ENCODE data around the gene C1QTNF8. TPM values are rescaled to one million over a fixed set of nuclear protein-coding genes. Genes with fewer than 3 reads are reported as not detected.
A peak's percentile ranks its signal among the peaks of the same experiment; 100 is the strongest.

The C1QTNF8 gene
- total RNA-seq, 1 donor, result not detected

DNA sequence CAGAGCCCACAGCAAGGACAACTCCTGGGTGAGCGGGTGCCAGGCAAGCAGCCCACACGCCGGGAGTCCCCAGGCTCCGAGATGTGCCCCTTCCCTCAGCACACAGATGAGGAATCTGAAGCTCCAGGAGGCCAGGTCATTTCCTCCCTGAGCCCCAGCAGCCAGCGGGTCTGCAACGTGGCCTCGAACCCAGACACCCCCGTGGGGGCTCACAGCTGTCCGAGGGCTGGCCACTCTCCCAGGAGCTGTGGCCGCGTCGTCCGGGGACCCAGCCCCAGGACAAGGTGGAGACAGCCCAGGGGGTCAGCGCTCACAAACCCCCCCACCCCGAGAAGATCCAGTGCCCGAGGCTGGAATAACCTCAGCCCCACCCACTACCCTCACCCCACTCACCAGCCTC, 17.4 kb upstream of the C1QTNF8 start:
- Histone ChIP-seq H3K27me3 (ENCODE audit: insufficient read depth, low read length) (peaks cover 22% of the 10 kb centered on the region), H3K4me3 (ENCODE audit: insufficient read depth, low read length) (no peak overlapping the region), H3K9me3 (ENCODE audit: low read depth, low read length) (no peaks in the 10 kb centered on the region), H3K4me2 (ENCODE audit: insufficient read depth, low read length) (no peak overlapping the region), H2AFZ (ENCODE audit: low read length) (no peak overlapping the region), H4K20me1 (ENCODE audit: insufficient read depth, low read length) (no peaks in the 10 kb centered on the region), H3K27ac (ENCODE audit: low read depth, low read length) (no peak overlapping the region), H3K36me3 (ENCODE audit: insufficient read depth, low read length) (no peaks in the 10 kb centered on the region), H3K4me1 (ENCODE audit: insufficient read depth, low read length) (no peaks in the 10 kb centered on the region), H3K79me2 (ENCODE audit: insufficient read depth, low read length) (no peaks in the 10 kb centered on the region)
- TF ChIP-seq, protein P1, sequence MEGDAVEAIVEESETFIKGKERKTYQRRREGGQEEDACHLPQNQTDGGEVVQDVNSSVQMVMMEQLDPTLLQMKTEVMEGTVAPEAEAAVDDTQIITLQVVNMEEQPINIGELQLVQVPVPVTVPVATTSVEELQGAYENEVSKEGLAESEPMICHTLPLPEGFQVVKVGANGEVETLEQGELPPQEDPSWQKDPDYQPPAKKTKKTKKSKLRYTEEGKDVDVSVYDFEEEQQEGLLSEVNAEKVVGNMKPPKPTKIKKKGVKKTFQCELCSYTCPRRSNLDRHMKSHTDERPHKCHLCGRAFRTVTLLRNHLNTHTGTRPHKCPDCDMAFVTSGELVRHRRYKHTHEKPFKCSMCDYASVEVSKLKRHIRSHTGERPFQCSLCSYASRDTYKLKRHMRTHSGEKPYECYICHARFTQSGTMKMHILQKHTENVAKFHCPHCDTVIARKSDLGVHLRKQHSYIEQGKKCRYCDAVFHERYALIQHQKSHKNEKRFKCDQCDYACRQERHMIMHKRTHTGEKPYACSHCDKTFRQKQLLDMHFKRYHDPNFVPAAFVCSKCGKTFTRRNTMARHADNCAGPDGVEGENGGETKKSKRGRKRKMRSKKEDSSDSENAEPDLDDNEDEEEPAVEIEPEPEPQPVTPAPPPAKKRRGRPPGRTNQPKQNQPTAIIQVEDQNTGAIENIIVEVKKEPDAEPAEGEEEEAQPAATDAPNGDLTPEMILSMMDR (IDR thresholded peaks at IDR 0.05; ENCODE audit: extremely low read depth, low read depth, low read length), result no peak
- DNase-seq (ENCODE audit: insufficient read length, low spot score, missing footprints), result peak; percentile 84

GRCh38 chr16:1112506-1113184, 16.6 kb upstream of the C1QTNF8 start:
- no peak overlapping the region for H3K4me2 ChIP-seq (ENCODE audit: insufficient read depth, low read length)
- peak; percentile 76 for DNase-seq (ENCODE audit: insufficient read length, low spot score, missing footprints)
- peaks cover 29% of the 10 kb centered on the region for H3K27me3 ChIP-seq (ENCODE audit: insufficient read depth, low read length)
- H3K27ac ChIP-seq (ENCODE audit: low read depth, low read length), result no peak overlapping the region
- H2AFZ ChIP-seq (ENCODE audit: low read length), result no peak overlapping the region
- H3K4me3 ChIP-seq (ENCODE audit: insufficient read depth, low read length), result no peak overlapping the region
- no peaks in the 10 kb centered on the region for H4K20me1 ChIP-seq (ENCODE audit: insufficient read depth, low read length)
- H3K4me1 ChIP-seq (ENCODE audit: insufficient read depth, low read length), result no peaks in the 10 kb centered on the region
- H3K36me3 ChIP-seq (ENCODE audit: insufficient read depth, low read length), result no peaks in the 10 kb centered on the region
- H3K9me3 ChIP-seq (ENCODE audit: low read depth, low read length), result no peaks in the 10 kb centered on the region
- TF ChIP-seq, protein P1 (IDR thresholded peaks at IDR 0.05; ENCODE audit: extremely low read depth, low read depth, low read length), result no peak
- H3K79me2 ChIP-seq (ENCODE audit: insufficient read depth, low read length), result no peaks in the 10 kb centered on the region

- Histone ChIP-seq H3K36me3 (ENCODE audit: insufficient read depth, low read length) (no peaks in the 10 kb centered on the region), H3K27me3 (ENCODE audit: insufficient read depth, low read length) (peaks cover 32% of the 10 kb centered on the region), H2AFZ (ENCODE audit: low read length) (no peak overlapping the region), H3K79me2 (ENCODE audit: insufficient read depth, low read length) (no peaks in the 10 kb centered on the region), H4K20me1 (ENCODE audit: insufficient read depth, low read length) (no peaks in the 10 kb centered on the region), H3K9me3 (ENCODE audit: low read depth, low read length) (no peaks in the 10 kb centered on the region), H3K27ac (ENCODE audit: low read depth, low read length) (no peak overlapping the region), H3K4me3 (ENCODE audit: insufficient read depth, low read length) (no peak overlapping the region), H3K4me1 (ENCODE audit: insufficient read depth, low read length) (no peaks in the 10 kb centered on the region), H3K4me2 (ENCODE audit: insufficient read depth, low read length) (no peak overlapping the region)
- no peak for DNase-seq (ENCODE audit: insufficient read length, low spot score, missing footprints)
- TF ChIP-seq, protein P1 (IDR thresholded peaks at IDR 0.05; ENCODE audit: extremely low read depth, low read depth, low read length), result no peak
Observed at GRCh38 chr16:1109648-1110047, 13.6 kb upstream of the C1QTNF8 start.

DNA sequence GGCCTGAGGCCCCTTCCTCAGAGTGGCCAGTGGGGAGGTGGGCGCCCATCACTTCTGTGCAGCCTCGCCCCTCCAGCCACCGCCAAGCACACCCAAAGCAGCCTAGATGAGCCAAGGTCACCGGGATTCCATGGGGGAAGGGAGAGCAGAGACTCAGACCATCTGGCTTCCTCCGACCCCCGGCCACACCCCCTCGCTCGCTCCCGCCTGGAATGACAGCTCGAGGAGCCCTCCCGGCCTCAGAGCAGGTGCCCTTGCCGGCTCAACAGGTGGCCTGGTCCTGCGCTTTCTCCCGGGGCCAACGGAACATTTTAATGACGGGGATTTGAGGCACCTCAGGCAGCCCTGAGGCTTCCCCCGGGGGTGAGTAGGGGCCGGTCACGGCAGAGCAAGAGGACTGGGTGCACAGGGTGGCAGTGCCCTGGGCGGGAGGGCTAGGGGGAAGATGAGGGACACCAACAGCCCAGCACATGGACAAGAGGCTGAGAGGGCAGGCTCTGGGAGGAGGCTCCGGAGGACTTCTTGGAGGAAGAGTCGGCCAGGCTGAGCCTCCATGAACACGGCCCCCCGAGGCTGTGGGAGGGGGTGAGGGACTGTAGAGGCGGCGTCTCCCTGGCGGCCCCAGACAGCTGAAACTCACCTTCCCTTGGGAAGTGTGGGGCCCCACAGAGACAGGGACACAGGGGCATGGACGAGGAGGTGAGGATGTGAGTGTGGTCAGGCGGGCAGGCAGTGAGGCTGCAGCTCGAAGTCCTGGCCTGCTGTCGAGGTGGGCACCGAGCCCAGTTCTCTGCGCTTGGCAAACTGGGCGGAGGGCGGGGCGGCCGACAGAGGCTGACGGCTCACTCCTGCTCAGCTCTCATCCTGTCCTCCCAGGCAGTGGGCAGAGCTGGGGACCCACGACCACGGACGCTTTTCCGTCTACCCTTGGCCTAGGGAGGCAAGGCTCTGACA, 12.5 kb upstream of the C1QTNF8 start:
- H2AFZ ChIP-seq (ENCODE audit: low read length), result no peak overlapping the region
- TF ChIP-seq, protein P1 (IDR thresholded peaks at IDR 0.05; ENCODE audit: extremely low read depth, low read depth, low read length), result no peak
- peak; percentile 96 for DNase-seq (ENCODE audit: insufficient read length, low spot score, missing footprints)
- H3K27ac ChIP-seq (ENCODE audit: low read depth, low read length), result no peak overlapping the region
- no peaks in the 10 kb centered on the region for H3K36me3 ChIP-seq (ENCODE audit: insufficient read depth, low read length)
- no peaks in the 10 kb centered on the region for H3K4me1 ChIP-seq (ENCODE audit: insufficient read depth, low read length)
- H3K79me2 ChIP-seq (ENCODE audit: insufficient read depth, low read length), result no peaks in the 10 kb centered on the region
- H4K20me1 ChIP-seq (ENCODE audit: insufficient read depth, low read length), result no peaks in the 10 kb centered on the region
- peaks cover 33% of the 10 kb centered on the region for H3K27me3 ChIP-seq (ENCODE audit: insufficient read depth, low read length)
- H3K4me2 ChIP-seq (ENCODE audit: insufficient read depth, low read length), result no peak overlapping the region
- no peak overlapping the region for H3K4me3 ChIP-seq (ENCODE audit: insufficient read depth, low read length)
- no peaks in the 10 kb centered on the region for H3K9me3 ChIP-seq (ENCODE audit: low read depth, low read length)
